ENCODE results near the gene UBE2O. TPM values are rescaled to one million over a fixed set of nuclear protein-coding genes. Genes with fewer than 3 reads are reported as not detected.

UBE2O gene
- total RNA-seq, 6 donors from 2014 or later, result 20.5 to 55.5 (median 27.7) TPM

- ATAC-seq (ENCODE audit: low FRiP score in 2 of 2) (peak; percentile 77 to 82), DNase-seq (peak in 1 of 2 donors; percentile 86)
- 9 to 23% methylated on average over 7 to 15 of the region's 15 CpGs for WGBS, 2 donors
- peak in 1 of 4 donors; percentile 68 for TF ChIP-seq POLR2A (IDR thresholded peaks at IDR 0.05)
- peak; percentile 74 to 85 for TF ChIP-seq POLR2AphosphoS5 (IDR thresholded peaks at IDR 0.05)
- TF ChIP-seq EP300 (IDR thresholded peaks at IDR 0.05), result peak in 2 of 4 donors; percentile 9 to 26
- no peak for TF ChIP-seq CTCF (IDR thresholded peaks at IDR 0.05)
- Histone ChIP-seq H3K27ac (peak overlapping the region; percentile 89 to 95 (median 94)), H3K9me3 (no peaks in the 10 kb centered on the region), H3K36me3 (no peaks in the 10 kb centered on the region), H3K4me1 (peaks cover 56 to 79% (median 72%) of the 10 kb centered on the region in 4 donors), H3K27me3 (no peaks in the 10 kb centered on the region), H3K4me3 (peak overlapping the region in 2 of 4 donors; percentile 27 to 32)
Measured at GRCh38 chr17:76492989-76493501, 40.1 kb upstream of the UBE2O start.

DNA sequence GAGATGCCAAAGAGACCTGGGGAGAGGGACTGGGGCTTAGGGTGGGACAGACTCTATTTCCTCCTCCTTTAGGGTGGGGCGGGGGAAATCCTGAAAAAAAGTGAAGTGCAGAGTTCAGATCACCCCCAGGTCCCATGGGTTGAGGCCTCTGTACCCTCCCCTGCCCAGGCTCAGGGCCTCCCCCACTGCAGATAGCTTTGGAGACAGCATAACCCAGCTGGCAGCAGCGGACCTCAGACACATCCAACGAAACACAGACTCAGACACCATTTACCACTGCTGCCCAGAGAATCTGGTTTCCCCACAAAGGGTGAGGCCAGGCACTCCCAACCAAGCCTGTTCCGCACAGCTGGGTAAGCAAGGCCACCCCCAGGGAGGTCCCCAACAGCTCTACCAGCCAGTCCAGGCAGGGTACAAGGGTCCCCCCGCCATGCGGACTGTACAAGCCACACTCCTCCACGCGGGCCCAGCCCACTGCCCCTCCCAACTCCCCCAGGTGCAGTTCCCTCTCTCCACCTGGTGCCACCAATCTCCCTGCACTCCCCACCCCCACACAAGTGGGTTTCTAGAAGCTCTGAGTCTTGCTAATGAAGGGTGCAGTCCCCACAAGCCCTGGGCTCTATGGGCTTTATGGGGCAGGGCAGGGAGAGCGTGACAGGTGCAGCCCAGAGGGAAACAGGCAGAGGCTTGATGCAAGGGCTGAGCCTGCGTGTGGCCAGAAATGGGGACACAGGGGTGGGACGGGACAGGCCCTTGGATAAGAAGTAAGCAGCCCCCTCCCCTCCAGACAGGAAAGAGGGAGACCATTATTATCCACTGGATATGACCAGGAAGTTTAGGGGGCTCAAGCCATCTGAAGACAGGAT lies 39.4 kb upstream of the UBE2O start:
- H3K9me3 ChIP-seq, result no peaks in the 10 kb centered on the region
- H3K4me3 ChIP-seq, result peak overlapping the region in 2 of 4 donors; percentile 27 to 32
- TF ChIP-seq POLR2A (IDR thresholded peaks at IDR 0.05) (peak in 1 of 4 donors; percentile 45), CTCF (IDR thresholded peaks at IDR 0.05) (no peak)
- 59 to 60% methylated on average over 3 to 11 of the region's 11 CpGs for WGBS, 2 donors
- peaks cover 49 to 73% (median 65%) of the 10 kb centered on the region in 4 donors for H3K4me1 ChIP-seq
- DNase-seq (peak in 1 of 2 donors; percentile 34), ATAC-seq (ENCODE audit: low FRiP score in 2 of 2) (peak; percentile 11 to 50)
- peaks cover 0 to 4% (median 2%) of the 10 kb centered on the region in 4 donors for H3K36me3 ChIP-seq
- H3K27ac ChIP-seq, result peak overlapping the region; percentile 89 to 95 (median 94)
- H3K27me3 ChIP-seq, result no peaks in the 10 kb centered on the region

DNA sequence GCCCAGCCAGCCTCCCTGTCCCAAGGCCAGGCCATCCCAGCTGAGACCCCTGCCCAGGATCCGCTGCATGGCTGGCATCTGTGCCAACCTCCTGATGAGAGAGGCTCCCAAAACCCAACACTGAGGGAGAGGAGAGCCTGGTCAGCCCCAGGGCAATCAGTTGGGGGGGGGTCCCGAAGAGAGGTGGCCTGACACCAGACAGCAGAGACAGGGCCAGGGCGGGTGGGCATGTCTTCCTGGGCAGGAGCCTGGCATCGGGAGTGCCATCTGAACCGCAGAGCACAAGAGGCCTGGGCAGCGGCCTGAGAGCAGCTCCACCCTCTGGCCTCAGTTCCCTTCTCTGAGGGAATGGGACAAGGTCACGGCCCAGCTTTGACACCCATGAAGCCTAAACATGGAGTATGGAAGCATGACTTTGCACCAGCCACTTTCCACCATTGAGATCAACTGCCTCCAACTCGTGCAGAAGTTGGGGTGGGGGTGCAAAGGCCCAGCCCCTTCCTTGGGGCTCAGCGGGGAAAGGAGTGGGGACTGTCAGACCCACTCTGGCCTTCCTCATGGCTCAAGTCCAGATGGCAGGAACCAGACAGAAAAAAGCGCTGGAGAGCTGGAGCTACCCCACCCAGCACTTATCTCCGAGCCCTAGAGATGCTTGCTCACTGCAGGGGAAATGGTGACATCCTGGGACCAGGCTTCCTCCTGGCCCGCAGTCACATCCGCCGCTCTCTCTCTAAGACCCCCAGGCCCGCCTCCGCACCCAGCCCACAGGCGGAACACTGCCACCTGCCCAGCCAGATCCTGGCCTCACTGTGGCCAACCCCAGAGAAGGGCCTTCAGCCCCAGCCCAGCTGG lies 38.5 kb upstream of the UBE2O start:
- DNase-seq, result peak in 1 of 2 donors; percentile 41
- peaks cover 46 to 64% (median 57%) of the 10 kb centered on the region in 4 donors for H3K4me1 ChIP-seq
- peaks cover 0 to 7% (median 2%) of the 10 kb centered on the region in 4 donors for H3K36me3 ChIP-seq
- TF ChIP-seq CTCF (IDR thresholded peaks at IDR 0.05) (no peak), POLR2A (IDR thresholded peaks at IDR 0.05) (no peak), POLR2AphosphoS5 (IDR thresholded peaks at IDR 0.05) (no peak), EP300 (IDR thresholded peaks at IDR 0.05) (no peak)
- ATAC-seq (ENCODE audit: low FRiP score in 2 of 2), result peak; percentile 2 to 32
- WGBS, 2 donors, result 58 to 64% methylated on average over 4 to 17 of the region's 17 CpGs
- H3K4me3 ChIP-seq, result no peak overlapping the region
- H3K27me3 ChIP-seq, result no peaks in the 10 kb centered on the region
- peak overlapping the region; percentile 89 to 95 (median 94) for H3K27ac ChIP-seq
- H3K9me3 ChIP-seq, result no peaks in the 10 kb centered on the region

DNA sequence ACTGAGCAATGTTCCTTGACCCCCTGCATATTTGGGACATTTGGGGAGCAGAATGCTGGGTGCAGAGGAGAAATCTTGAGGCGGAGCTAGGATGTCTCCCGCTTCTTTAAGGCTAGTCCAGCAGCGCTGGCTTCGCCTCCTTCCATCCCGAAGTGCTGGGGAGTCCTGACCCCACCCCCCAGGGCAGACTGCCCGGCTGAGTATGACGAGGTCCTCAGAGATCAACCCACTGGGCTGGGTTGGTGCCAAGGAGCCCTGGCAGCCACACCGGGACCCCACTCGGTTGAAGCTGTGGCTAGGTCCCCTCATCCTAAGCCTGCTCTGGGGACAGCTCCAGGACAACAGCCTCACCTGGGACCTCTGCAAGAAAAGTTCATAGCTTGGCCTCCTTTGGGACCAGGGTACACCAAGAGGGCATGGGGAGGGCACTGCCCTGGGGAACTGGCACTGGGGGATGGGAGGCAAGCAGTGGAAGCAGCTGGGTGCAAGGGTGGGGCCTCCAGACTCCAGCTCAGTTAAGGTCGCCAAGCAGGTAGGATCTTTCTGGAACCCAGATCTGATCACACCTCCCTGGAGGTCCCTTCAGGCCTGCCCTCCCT lies 37.3 kb upstream of the UBE2O start:
- Histone ChIP-seq H3K27me3 (no peaks in the 10 kb centered on the region), H3K9me3 (no peaks in the 10 kb centered on the region), H3K4me3 (no peak overlapping the region), H3K4me1 (peaks cover 47 to 66% (median 55%) of the 10 kb centered on the region in 4 donors), H3K36me3 (peaks cover 0 to 7% (median 2%) of the 10 kb centered on the region in 4 donors), H3K27ac (peak overlapping the region in 3 of 4 donors; percentile 89 to 95 (median 94))
- DNase-seq (no peak), ATAC-seq (ENCODE audit: low FRiP score in 2 of 2) (no peak)
- TF ChIP-seq EP300 (IDR thresholded peaks at IDR 0.05) (no peak), CTCF (IDR thresholded peaks at IDR 0.05) (no peak), POLR2AphosphoS5 (IDR thresholded peaks at IDR 0.05) (no peak), POLR2A (IDR thresholded peaks at IDR 0.05) (no peak)
- WGBS, 2 donors, result 63% methylated on average over 10 of the region's 10 CpGs; no CpG with 5 or more reads in 1 of the 2 donors

All from upper lobe of left lung (tissue), 6 donors.